Hematopoietic multipotent progenitor cell treated with erythropoietin and hydrocortisone succinate and interleukin-3 and kit ligand, for 6 days (in vitro differentiated cells): Measurements from ENCODE around the gene CREB3L2.
"Not testable (repeated sequence)": the region's sequence is repeated elsewhere in the genome, so short reads cannot be mapped to it uniquely, and the experiment has no call there.

Experiments
- DNase-seq: peaks from one replicate; pipeline ENCODE4 v3.0.0-alpha.2; 2015

The CREB3L2 gene

GRCh38 chr7:138001529-138002095 lies at the start of gene CREB3L2:
Gene CREB3L2, minus strand, starts transcription at chr7:138002086. Its CDS starts 381 bp downstream, at chr7:138001705.
- DNase-seq = peak; percentile 79

- DNase-seq = no peak
Measured at GRCh38 chr7:138049505-138050116, 47.7 kb upstream of the CREB3L2 start.

- no peak for DNase-seq
Measured at GRCh38 chr7:138047907-138048306, 46.0 kb upstream of the CREB3L2 start.

- no peak for DNase-seq
Measured at GRCh38 chr7:138044897-138045296, 43.0 kb upstream of the CREB3L2 start.

GRCh38 chr7:138040063-138040462 lies 38.2 kb upstream of the CREB3L2 start:
- not testable (repeated sequence) for DNase-seq

- no peak for DNase-seq
Measured at GRCh38 chr7:138036135-138036534, 34.2 kb upstream of the CREB3L2 start.

GRCh38 chr7:138033241-138033640 lies 31.4 kb upstream of the CREB3L2 start:
- no peak for DNase-seq

GRCh38 chr7:138032770-138033169 lies 30.9 kb upstream of the CREB3L2 start:
- DNase-seq = no peak

- no peak for DNase-seq
Measured at GRCh38 chr7:138032186-138032585, 30.3 kb upstream of the CREB3L2 start.

- no peak for DNase-seq
Measured at GRCh38 chr7:138030679-138031351, 28.9 kb upstream of the CREB3L2 start.

GRCh38 chr7:138029941-138030340 lies 28.1 kb upstream of the CREB3L2 start:
- no peak for DNase-seq

- no peak for DNase-seq
Measured at GRCh38 chr7:138029126-138029525, 27.2 kb upstream of the CREB3L2 start.

GRCh38 chr7:138027100-138027499 lies 25.2 kb upstream of the CREB3L2 start:
- no peak for DNase-seq

- no peak for DNase-seq
Measured at GRCh38 chr7:138025215-138026186, 23.6 kb upstream of the CREB3L2 start.

GRCh38 chr7:138024765-138025164 lies 22.9 kb upstream of the CREB3L2 start:
- no peak for DNase-seq

GRCh38 chr7:138024343-138024691 lies 22.4 kb upstream of the CREB3L2 start:
- no peak for DNase-seq

GRCh38 chr7:138023618-138024342 lies 21.9 kb upstream of the CREB3L2 start:
- no peak for DNase-seq

- DNase-seq = no peak
Measured at GRCh38 chr7:138021889-138022288, 20.0 kb upstream of the CREB3L2 start.

GRCh38 chr7:138017992-138018391 lies 16.1 kb upstream of the CREB3L2 start:
- no peak for DNase-seq

GRCh38 chr7:138015096-138015495 lies 13.2 kb upstream of the CREB3L2 start:
- no peak for DNase-seq

- DNase-seq = no peak
Measured at GRCh38 chr7:138014686-138015085, 12.8 kb upstream of the CREB3L2 start.

GRCh38 chr7:138014201-138014600 lies 12.3 kb upstream of the CREB3L2 start:
- not testable (repeated sequence) for DNase-seq

- no peak for DNase-seq
Measured at GRCh38 chr7:138009350-138009653, 7.4 kb upstream of the CREB3L2 start.
